HL-60 (cell line): ENCODE data around the gene HRC.

Experiments
- DNase-seq, 2 experiments: peaks; one replicate each; pipeline ENCODE4 v3.0.0-alpha.2; 2010 to 2020; ENCODE audit warnings: low read depth in 1 of 2, low spot score in 1 of 2
- H3K27ac ChIP-seq: fragments of 250-450 bp; sonication (Bioruptor Pico); replicated peaks from 2 replicates; pipeline ENCODE4 v1.5.1; 2020; ENCODE audit warnings: mild to moderate bottlenecking, moderate library complexity
- H3K27me3 ChIP-seq: fragments of 250-450 bp; sonication (Bioruptor Pico); 2 replicates; pipeline ENCODE4 v1.5.1; 2021; ENCODE audit warnings: mild to moderate bottlenecking, moderate library complexity; ENCODE audit not compliant: insufficient read depth, poor library complexity, severe bottlenecking
- H3K4me3 ChIP-seq: replicated peaks from 2 replicates; pipeline ENCODE4 v1.5.1; 2011; ENCODE audit warnings: mild to moderate bottlenecking, control low read depth, low read length; ENCODE audit not compliant: insufficient read depth
- GABPA ChIP-seq: IDR thresholded peaks from 2 replicates; pipeline ENCODE4 v1.6.1; 2012; ENCODE audit warnings: low read depth
- POLR2AphosphoS5 ChIP-seq: IDR thresholded peaks from 2 replicates; pipeline ENCODE4 v1.6.1; 2012; ENCODE audit warnings: low read depth
- SPI1 ChIP-seq: IDR thresholded peaks from 2 replicates; pipeline ENCODE4 v1.6.1; 2012; ENCODE audit warnings: low read depth, mild to moderate bottlenecking, borderline replicate concordance
- TF ChIP-seq, protein P1 (sequence below): IDR thresholded peaks from 2 replicates; pipeline ENCODE4 v1.6.1; 2012; ENCODE audit warnings: low read depth; ENCODE audit not compliant: insufficient replicate concordance
- TF ChIP-seq, protein P2 (sequence below): IDR thresholded peaks from one replicate; pipeline ENCODE4 v1.5.1; 2011; ENCODE audit warnings: low read length, control low read depth, inconsistent platforms; ENCODE audit not compliant: insufficient read depth

Gene HRC

DNA sequence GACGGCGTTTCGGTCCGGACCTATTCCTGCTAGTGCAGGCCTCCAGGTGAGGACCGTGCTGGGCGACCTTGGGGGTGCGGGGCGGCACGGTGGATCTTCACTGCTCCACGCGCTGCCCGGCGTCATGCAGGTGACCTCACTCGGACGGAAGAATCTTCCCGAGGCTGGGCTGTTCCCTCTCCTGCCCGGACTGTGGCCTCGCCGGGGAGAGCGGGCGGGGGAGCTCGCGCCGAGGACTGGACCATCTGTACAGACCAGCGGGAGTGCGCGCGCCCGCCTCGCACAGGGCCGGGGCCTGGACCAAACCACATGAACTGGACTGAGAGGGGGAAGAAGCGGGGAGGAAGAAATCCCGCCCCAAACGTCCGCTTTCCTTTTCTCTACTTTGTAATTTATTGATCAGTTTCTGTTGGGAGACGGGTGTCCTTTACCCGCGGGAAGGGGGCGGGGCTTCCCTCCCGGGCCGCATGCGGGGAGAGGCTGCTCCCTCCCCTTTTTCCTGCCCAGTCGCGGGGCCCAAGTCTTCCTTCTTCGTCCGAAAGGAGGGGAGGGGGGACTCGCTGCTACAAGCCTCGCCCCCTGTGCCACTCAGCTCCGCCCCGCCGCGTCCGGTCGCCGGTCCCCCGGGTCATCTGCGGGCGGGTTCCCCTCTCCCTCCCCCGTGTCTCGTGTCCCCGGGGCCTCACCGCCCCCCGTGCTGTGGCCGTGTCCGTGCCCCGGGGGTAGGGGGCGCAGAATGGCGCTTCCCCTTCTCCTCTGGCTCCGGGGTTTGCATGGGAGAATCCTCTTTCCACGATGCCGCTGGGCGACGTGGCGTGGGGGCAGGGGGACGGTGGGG lies 4.9 kb downstream of the HRC start:
- peak; percentile 61 to 75 for DNase-seq
- H3K4me3 ChIP-seq = peak overlapping the region; percentile 54
- 0 out of 2 replicates have a peak overlapping the region, but pooled peaks have one; percentile 23 for H3K27ac ChIP-seq
- H3K27me3 ChIP-seq = peaks cover 39% of the 10 kb centered on the region
- no peak for TF ChIP-seq GABPA
- TF ChIP-seq POLR2AphosphoS5 = 0 out of 2 replicates have a peak, but pooled peaks have one; percentile 19
- TF ChIP-seq, protein P1, sequence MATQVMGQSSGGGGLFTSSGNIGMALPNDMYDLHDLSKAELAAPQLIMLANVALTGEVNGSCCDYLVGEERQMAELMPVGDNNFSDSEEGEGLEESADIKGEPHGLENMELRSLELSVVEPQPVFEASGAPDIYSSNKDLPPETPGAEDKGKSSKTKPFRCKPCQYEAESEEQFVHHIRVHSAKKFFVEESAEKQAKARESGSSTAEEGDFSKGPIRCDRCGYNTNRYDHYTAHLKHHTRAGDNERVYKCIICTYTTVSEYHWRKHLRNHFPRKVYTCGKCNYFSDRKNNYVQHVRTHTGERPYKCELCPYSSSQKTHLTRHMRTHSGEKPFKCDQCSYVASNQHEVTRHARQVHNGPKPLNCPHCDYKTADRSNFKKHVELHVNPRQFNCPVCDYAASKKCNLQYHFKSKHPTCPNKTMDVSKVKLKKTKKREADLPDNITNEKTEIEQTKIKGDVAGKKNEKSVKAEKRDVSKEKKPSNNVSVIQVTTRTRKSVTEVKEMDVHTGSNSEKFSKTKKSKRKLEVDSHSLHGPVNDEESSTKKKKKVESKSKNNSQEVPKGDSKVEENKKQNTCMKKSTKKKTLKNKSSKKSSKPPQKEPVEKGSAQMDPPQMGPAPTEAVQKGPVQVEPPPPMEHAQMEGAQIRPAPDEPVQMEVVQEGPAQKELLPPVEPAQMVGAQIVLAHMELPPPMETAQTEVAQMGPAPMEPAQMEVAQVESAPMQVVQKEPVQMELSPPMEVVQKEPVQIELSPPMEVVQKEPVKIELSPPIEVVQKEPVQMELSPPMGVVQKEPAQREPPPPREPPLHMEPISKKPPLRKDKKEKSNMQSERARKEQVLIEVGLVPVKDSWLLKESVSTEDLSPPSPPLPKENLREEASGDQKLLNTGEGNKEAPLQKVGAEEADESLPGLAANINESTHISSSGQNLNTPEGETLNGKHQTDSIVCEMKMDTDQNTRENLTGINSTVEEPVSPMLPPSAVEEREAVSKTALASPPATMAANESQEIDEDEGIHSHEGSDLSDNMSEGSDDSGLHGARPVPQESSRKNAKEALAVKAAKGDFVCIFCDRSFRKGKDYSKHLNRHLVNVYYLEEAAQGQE = peak; percentile 9
- TF ChIP-seq SPI1 = no peak

GRCh38 chr19:49149652-49150105 lies 5.5 kb downstream of the HRC start:
- TF ChIP-seq GABPA = no peak
- 0 out of 2 replicates have a peak, but pooled peaks have one; percentile 12 for TF ChIP-seq POLR2AphosphoS5
- TF ChIP-seq, protein P1 = no peak
- H3K27me3 ChIP-seq = peaks cover 39% of the 10 kb centered on the region
- peak; percentile 28 to 45 for DNase-seq
- H3K27ac ChIP-seq = no peak overlapping the region
- peak overlapping the region; percentile 54 for H3K4me3 ChIP-seq

DNA sequence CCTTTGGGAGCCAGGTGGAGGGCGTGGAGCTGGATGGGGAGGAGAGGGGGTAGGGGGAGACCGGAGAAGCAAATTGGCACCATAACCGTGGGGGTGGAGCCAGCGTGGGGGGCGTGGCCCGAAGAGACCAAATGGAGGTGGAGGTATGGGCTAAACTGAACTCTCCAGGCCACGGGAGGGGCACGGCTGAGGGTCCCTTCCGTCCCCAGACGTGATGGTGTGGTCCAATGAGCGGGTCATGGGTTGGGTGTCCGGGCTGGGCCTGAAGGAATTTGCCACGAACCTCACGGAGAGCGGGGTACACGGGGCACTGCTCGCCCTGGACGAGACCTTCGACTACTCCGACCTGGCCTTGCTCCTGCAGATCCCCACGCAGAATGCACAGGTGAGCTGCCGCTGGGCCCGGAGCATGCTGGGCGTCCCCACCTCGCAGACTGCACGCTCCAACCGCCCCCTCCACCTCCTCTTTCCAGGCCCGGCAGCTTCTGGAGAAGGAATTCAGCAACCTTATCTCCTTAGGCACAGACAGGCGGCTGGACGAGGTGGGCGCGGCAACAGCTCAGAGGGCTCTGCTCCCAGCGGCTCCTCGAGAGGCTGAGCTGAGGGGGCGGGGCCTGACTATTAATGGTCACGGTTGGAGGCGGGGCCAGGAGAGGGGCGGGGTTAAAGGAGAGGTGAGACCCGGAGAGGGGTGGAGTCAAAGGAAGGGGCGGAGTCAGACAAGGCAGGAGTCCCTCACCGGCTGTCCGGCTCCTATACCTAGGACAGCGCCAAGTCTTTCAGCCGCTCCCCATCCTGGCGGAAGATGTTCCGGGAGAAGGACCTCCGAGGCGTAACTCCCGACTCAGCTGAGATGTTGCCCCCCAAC lies 6.2 kb downstream of the HRC start:
- TF ChIP-seq POLR2AphosphoS5 (no peak), SPI1 (no peak)
- TF ChIP-seq, protein P1 = peak; percentile 83
- TF ChIP-seq, protein P2, sequence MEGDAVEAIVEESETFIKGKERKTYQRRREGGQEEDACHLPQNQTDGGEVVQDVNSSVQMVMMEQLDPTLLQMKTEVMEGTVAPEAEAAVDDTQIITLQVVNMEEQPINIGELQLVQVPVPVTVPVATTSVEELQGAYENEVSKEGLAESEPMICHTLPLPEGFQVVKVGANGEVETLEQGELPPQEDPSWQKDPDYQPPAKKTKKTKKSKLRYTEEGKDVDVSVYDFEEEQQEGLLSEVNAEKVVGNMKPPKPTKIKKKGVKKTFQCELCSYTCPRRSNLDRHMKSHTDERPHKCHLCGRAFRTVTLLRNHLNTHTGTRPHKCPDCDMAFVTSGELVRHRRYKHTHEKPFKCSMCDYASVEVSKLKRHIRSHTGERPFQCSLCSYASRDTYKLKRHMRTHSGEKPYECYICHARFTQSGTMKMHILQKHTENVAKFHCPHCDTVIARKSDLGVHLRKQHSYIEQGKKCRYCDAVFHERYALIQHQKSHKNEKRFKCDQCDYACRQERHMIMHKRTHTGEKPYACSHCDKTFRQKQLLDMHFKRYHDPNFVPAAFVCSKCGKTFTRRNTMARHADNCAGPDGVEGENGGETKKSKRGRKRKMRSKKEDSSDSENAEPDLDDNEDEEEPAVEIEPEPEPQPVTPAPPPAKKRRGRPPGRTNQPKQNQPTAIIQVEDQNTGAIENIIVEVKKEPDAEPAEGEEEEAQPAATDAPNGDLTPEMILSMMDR = no peak
- Histone ChIP-seq H3K27me3 (peaks cover 39% of the 10 kb centered on the region), H3K27ac (no peak overlapping the region), H3K4me3 (peak overlapping the region; percentile 54; the same call in 1 of the 2 replicates)
- DNase-seq = peak; percentile 63 to 66
